GM23338 (cell line): Measurements from ENCODE around the gene CNTNAP2. TPM values are rescaled to one million over a fixed set of nuclear protein-coding genes. Genes with fewer than 3 reads are reported as not detected.

Experiments
- ATAC-seq: fragments of 200-7000 bp; cut with Tn5 transposase; 3 replicates; pipeline ENCODE4 v1.9.1; 2020
- DNase-seq: peaks from one replicate; pipeline ENCODE4 v3.0.0-alpha.2; 2015; ENCODE audit warnings: low spot score
- H2AFZ ChIP-seq: fragments of 200-600 bp; sonication (generic); 2 replicates; pipeline ENCODE4 v1.8.0; 2016; ENCODE audit warnings: antibody characterized with exemption, mild to moderate bottlenecking, moderate library complexity
- H3F3A ChIP-seq: fragments of 200-600 bp; sonication (generic); replicated peaks from 2 replicates; pipeline ENCODE4 v1.8.0; 2017; ENCODE audit warnings: antibody characterized with exemption, mixed run types, low read depth
- H3K27ac ChIP-seq: fragments of 200-600 bp; sonication (generic); 2 replicates; pipeline ENCODE4 v1.6.1; 2016; ENCODE audit warnings: low read depth
- H3K27me3 ChIP-seq: fragments of 200-600 bp; sonication (generic); 2 replicates; pipeline ENCODE4 v1.8.0; 2016; ENCODE audit warnings: mild to moderate bottlenecking, mixed run types, moderate library complexity; ENCODE audit not compliant: insufficient read depth
- H3K36me3 ChIP-seq: fragments of 200-600 bp; sonication (generic); 2 replicates; pipeline ENCODE4 v1.8.0; 2016; ENCODE audit warnings: mild to moderate bottlenecking; ENCODE audit not compliant: insufficient read depth
- H3K4me1 ChIP-seq: fragments of 200-600 bp; sonication (generic); 2 replicates; pipeline ENCODE4 v1.8.0; 2016; ENCODE audit warnings: mild to moderate bottlenecking, moderate library complexity; ENCODE audit not compliant: insufficient read depth
- H3K4me2 ChIP-seq: fragments of 200-600 bp; sonication (generic); 2 replicates; pipeline ENCODE4 v1.7.1; 2017; ENCODE audit warnings: mixed run types
- H3K4me3 ChIP-seq: fragments of 200-600 bp; sonication (generic); 2 replicates; pipeline ENCODE4 v1.6.1; 2016; ENCODE audit warnings: mixed run types
- H3K79me2 ChIP-seq: fragments of 200-600 bp; sonication (generic); replicated peaks from 2 replicates; pipeline ENCODE4 v1.8.0; 2017; ENCODE audit warnings: mild to moderate bottlenecking; ENCODE audit not compliant: insufficient read depth
- H3K9me2 ChIP-seq: fragments of 200-600 bp; sonication (generic); 2 replicates; pipeline ENCODE4 v1.8.0; 2017; ENCODE audit not compliant: insufficient read depth
- H4K20me1 ChIP-seq: fragments of 200-600 bp; sonication (generic); replicated peaks from 2 replicates; pipeline ENCODE4 v1.8.0; 2017; ENCODE audit warnings: mild to moderate bottlenecking; ENCODE audit not compliant: insufficient read depth
- H3K27ac Mint-ChIP-seq: 2 replicates; pipeline ENCODE4 v1.8.0; 2020; ENCODE audit warnings: inconsistent platforms, mild to moderate bottlenecking, moderate library complexity, mixed read lengths
- H3K27me3 Mint-ChIP-seq: 3 replicates; pipeline ENCODE4 v1.8.0; 2022; ENCODE audit warnings: low read depth, mild to moderate bottlenecking, moderate library complexity, mixed read lengths, inconsistent platforms; ENCODE audit not compliant: insufficient read depth, poor library complexity
- H3K36me3 Mint-ChIP-seq: 3 replicates; pipeline ENCODE4 v1.8.0; 2021; ENCODE audit warnings: low read depth, mild to moderate bottlenecking, inconsistent platforms, moderate library complexity, mixed read lengths
- H3K4me1 Mint-ChIP-seq: 3 replicates; pipeline ENCODE4 v1.8.0; 2020; ENCODE audit warnings: mild to moderate bottlenecking, inconsistent platforms, mixed read lengths
- H3K4me3 Mint-ChIP-seq: 3 replicates; pipeline ENCODE4 v1.8.0; 2021; ENCODE audit warnings: moderate library complexity, mild to moderate bottlenecking, inconsistent platforms, mixed read lengths
- H3K9me3 Mint-ChIP-seq: 3 replicates; pipeline ENCODE4 v1.8.0; 2020; ENCODE audit warnings: moderate library complexity, mild to moderate bottlenecking, inconsistent platforms, mixed read lengths
- CREB1 ChIP-seq: fragments of 250-450 bp; sonication (Bioruptor Pico); IDR thresholded peaks from 2 replicates; pipeline ENCODE4 v1.5.0; 2020; ENCODE audit warnings: low read depth, mild to moderate bottlenecking, moderate library complexity
- CTCF ChIP-seq, 2 experiments: fragments of 200-600 bp in 1 of 2; sonication (generic) in 1 of 2; conservative IDR thresholded peaks; 2 replicates each; pipeline versions ENCODE4 v1.5.1 to v1.6.1; 2016 to 2017; ENCODE audit warnings: antibody characterized with exemption in 2 of 2, low read depth in 2 of 2, mild to moderate bottlenecking in 2 of 2, moderate library complexity in 1 of 2
- ETS1 ChIP-seq: IDR thresholded peaks from 2 replicates; pipeline ENCODE4 v1.6.1; 2016; ENCODE audit warnings: antibody characterized with exemption
- EZH2 ChIP-seq: fragments of 200-600 bp; sonication (generic); IDR thresholded peaks from one replicate; pipeline ENCODE4 v1.8.0; 2017; ENCODE audit warnings: antibody characterized with exemption, mild to moderate bottlenecking, low read depth; ENCODE audit not compliant: unreplicated experiment
- EZH2phosphoT487 ChIP-seq: fragments of 200-600 bp; sonication (generic); IDR thresholded peaks from one replicate; pipeline ENCODE4 v1.8.1; 2018; ENCODE audit warnings: antibody characterized with exemption; ENCODE audit not compliant: unreplicated experiment
- JUNB ChIP-seq: IDR thresholded peaks from one replicate; pipeline ENCODE4 v1.6.1; 2016; ENCODE audit warnings: antibody characterized with exemption; ENCODE audit not compliant: unreplicated experiment
- NANOG ChIP-seq: IDR thresholded peaks from 2 replicates; pipeline ENCODE4 v1.6.1; 2016; ENCODE audit warnings: antibody characterized with exemption, borderline replicate concordance
- POLR2AphosphoS5 ChIP-seq: IDR thresholded peaks from 2 replicates; pipeline ENCODE4 v1.6.1; 2016; ENCODE audit warnings: antibody characterized with exemption, low read depth
- STAT1 ChIP-seq: IDR thresholded peaks from one replicate; pipeline ENCODE4 v1.6.1; 2016; ENCODE audit warnings: antibody characterized with exemption; ENCODE audit not compliant: unreplicated experiment
- ZNF114 ChIP-seq: fragments of 250-450 bp; sonication (Bioruptor Pico); IDR thresholded peaks from 2 replicates; pipeline ENCODE4 v1.5.0; 2020; ENCODE audit warnings: mild to moderate bottlenecking, moderate library complexity
- ZNF331 ChIP-seq: fragments of 250-450 bp; sonication (Bioruptor Pico); IDR thresholded peaks from 2 replicates; pipeline ENCODE4 v1.5.0; 2020; ENCODE audit warnings: low read depth, mild to moderate bottlenecking, moderate library complexity
- ZNF462 ChIP-seq: fragments of 250-450 bp; sonication (Bioruptor Pico); IDR thresholded peaks from 2 replicates; pipeline ENCODE4 v1.5.0; 2020; ENCODE audit warnings: mild to moderate bottlenecking, moderate library complexity
- polyA plus RNA-seq: library from polyadenylated mRNA; unstranded; fragments of >200 nt; fragmentation: Nextera tagmentation; extraction: Ambion mirVana; gene quantifications from 2 replicates; pipeline ENCODE4 v1.2.1, GENCODE V29; 2016
- total RNA-seq: library from RNA; depleted of rRNA; stranded (reverse); fragments of >200 nt; shearing (Covaris generic); gene quantifications from 2 replicates; pipeline ENCODE4 v1.2.3, GENCODE V29; 2014

Gene CNTNAP2
- total and polyA plus RNA-seq, 2 experiments from 2014 or later = 38.2 to 61.3 TPM

- no peak for TF ChIP-seq POLR2AphosphoS5
Measured at GRCh38 chr7:147171013-147171391, 1054.4 kb downstream of the CNTNAP2 start (continued).

GRCh38 chr7:147173883-147174282 is 1057.3 kb downstream of the CNTNAP2 start:
- Mint-ChIP-seq H3K27ac (no peak overlapping the region), H3K4me3 (no peak overlapping the region), H3K4me1 (no peaks in the 10 kb centered on the region), H3K27me3 (peaks cover 3% of the 10 kb centered on the region), H3K9me3 (peaks cover 10% of the 10 kb centered on the region), H3K36me3 (no peaks in the 10 kb centered on the region)
- Histone ChIP-seq H3K4me3 (no peak overlapping the region), H3K27ac (no peak overlapping the region), H3F3A (no peaks in the 10 kb centered on the region), H2AFZ (no peak overlapping the region), H3K4me1 (no peaks in the 10 kb centered on the region), H4K20me1 (no peaks in the 10 kb centered on the region), H3K9me2 (no peaks in the 10 kb centered on the region), H3K79me2 (no peaks in the 10 kb centered on the region), H3K36me3 (no peaks in the 10 kb centered on the region), H3K4me2 (no peak overlapping the region), H3K27me3 (no peaks in the 10 kb centered on the region)
- TF ChIP-seq CREB1 (CRISPR knock-in tag) (no peak), JUNB (no peak), ZNF331 (CRISPR knock-in tag) (no peak), ZNF114 (CRISPR knock-in tag) (no peak), EZH2phosphoT487 (no peak)
- no peak for ATAC-seq
- no peak for DNase-seq

- Histone ChIP-seq H3K9me2 (no peaks in the 10 kb centered on the region), H2AFZ (no peak overlapping the region), H4K20me1 (no peaks in the 10 kb centered on the region), H3K4me3 (no peak overlapping the region), H3K27ac (no peak overlapping the region), H3K4me2 (no peak overlapping the region), H3K36me3 (no peaks in the 10 kb centered on the region; the same call in 1 of the 2 replicates), H3K27me3 (no peaks in the 10 kb centered on the region), H3F3A (no peaks in the 10 kb centered on the region), H3K4me1 (no peaks in the 10 kb centered on the region), H3K79me2 (no peaks in the 10 kb centered on the region)
- DNase-seq (no peak), ATAC-seq (no peak)
- Mint-ChIP-seq H3K27ac (no peak overlapping the region), H3K27me3 (no peaks in the 10 kb centered on the region), H3K4me3 (no peak overlapping the region), H3K4me1 (no peaks in the 10 kb centered on the region), H3K9me3 (peaks cover 20% of the 10 kb centered on the region), H3K36me3 (peaks cover 4% of the 10 kb centered on the region; the same call in 1 of the 3 replicates)
- TF ChIP-seq EZH2phosphoT487 (no peak), ETS1 (no peak), NANOG (no peak), STAT1 (no peak), EZH2 (no peak), CTCF (conservative IDR thresholded peaks at IDR 0.05; ENCODE audit: low read depth in 2 of 2) (no peak), POLR2AphosphoS5 (no peak), ZNF462 (no peak), JUNB (no peak), ZNF331 (CRISPR knock-in tag) (no peak), ZNF114 (CRISPR knock-in tag) (no peak), CREB1 (CRISPR knock-in tag) (no peak)
Measured at GRCh38 chr7:147182874-147183273, 1066.3 kb downstream of the CNTNAP2 start.
